Activated CD8-positive, alpha-beta T cell treated with anti-CD3 and anti-CD28 coated beads for 36 hours (primary cell): ENCODE measurements around the gene CAPN10. TPM values are rescaled to one million over a fixed set of nuclear protein-coding genes. Genes with fewer than 3 reads are reported as not detected.
A peak's percentile ranks its signal among the peaks of the same experiment; 100 is the strongest.

ENCODE experiments used
- ATAC-seq: fragments of 200-7000 bp; cut with Tn5 transposase; one replicate; pipeline ENCODE4 v1.10.0; 2021; ENCODE audit warnings: mild to moderate bottlenecking, moderate library complexity
- CTCF ChIA-PET: fragments of 350-600 bp; sonication (Branson Sonifier 250); formaldehyde crosslinking; loops from one replicate; lab custom pipeline; 2021; ENCODE audit warnings: antibody characterized with exemption; lab: Charles Lee
- POLR2A ChIA-PET: fragments of 350-600 bp; sonication (Branson Sonifier 250); formaldehyde crosslinking; loops from one replicate; lab custom pipeline; 2021; ENCODE audit warnings: antibody characterized with exemption; lab: Charles Lee
- DNase-seq: peaks from one replicate; pipeline ENCODE4 v3.0.0-alpha.2; 2020
- H3K27ac Mint-ChIP-seq: one replicate; pipeline ENCODE4 v1.8.0; 2021; ENCODE audit warnings: mild to moderate bottlenecking, mixed read lengths
- H3K27me3 Mint-ChIP-seq: one replicate; pipeline ENCODE4 v1.8.0; 2021; ENCODE audit warnings: mixed read lengths
- H3K36me3 Mint-ChIP-seq: one replicate; pipeline ENCODE4 v1.8.0; 2021; ENCODE audit warnings: low read depth, mixed read lengths
- H3K4me1 Mint-ChIP-seq: one replicate; pipeline ENCODE4 v1.8.0; 2021; ENCODE audit warnings: low read depth, mixed read lengths
- H3K4me3 Mint-ChIP-seq: one replicate; pipeline ENCODE4 v1.8.0; 2021; ENCODE audit warnings: mild to moderate bottlenecking, moderate library complexity, mixed read lengths
- H3K9me3 Mint-ChIP-seq: one replicate; pipeline ENCODE4 v1.8.0; 2021; ENCODE audit warnings: mixed read lengths
- CTCF ChIP-seq: fragments of 200-600 bp; IDR thresholded peaks from one replicate; pipeline ENCODE4 v1.8.0; 2022; ENCODE audit warnings: antibody characterized with exemption, mild to moderate bottlenecking
- intact Hi-C: fragments of 100-400 bp; cut with micrococcal nuclease; formaldehyde crosslinking; loops from one replicate; pipeline ENCODE4 v1.10.0; 2022
- total RNA-seq, 2 experiments: library from RNA; stranded (reverse); gene quantifications; one replicate each; pipeline ENCODE4 v1.2.3, GENCODE V29; 2021

The CAPN10 gene
- total RNA-seq, 2 experiments from 2014 or later, result 26.8 to 29.1 TPM

GRCh38 chr2:240605867-240606743, 19.6 kb downstream of the CAPN10 start:
- DNase-seq (no peak), ATAC-seq (no peak)
- intact Hi-C loops, result no loop called here
- Mint-ChIP-seq H3K27ac (no peak overlapping the region), H3K4me1 (peaks cover 4% of the 10 kb centered on the region), H3K9me3 (no peaks in the 10 kb centered on the region), H3K36me3 (peaks cover under 1% of the 10 kb centered on the region), H3K27me3 (no peaks in the 10 kb centered on the region), H3K4me3 (no peak overlapping the region)
- CTCF ChIA-PET, result interaction anchor here (1.0 to 1.5 kb wide), 2 partner anchors 11 to 41 kb away, joined by 3 to 4 read pairs; no protein-coding TSS in a partner anchor
- no peak for TF ChIP-seq CTCF
- POLR2A ChIA-PET, result interaction anchor here (0.9 to 1.2 kb wide), 3 partner anchors 11 to 20 kb away, joined by 3 read pairs; no protein-coding TSS in a partner anchor

- Mint-ChIP-seq H3K27ac (peak overlapping the region; percentile 36), H3K36me3 (peaks cover 5% of the 10 kb centered on the region)
- CTCF ChIA-PET, result interaction anchor here (0.7 kb wide), 1 partner anchor 10 kb away, joined by 3 read pairs; no protein-coding TSS in a partner anchor
These were observed 25.2 kb downstream of the CAPN10 start for GRCh38 chr2:240611601-240612210.

GRCh38 chr2:240613781-240614180, 27.2 kb downstream of the CAPN10 start:
- no peak for TF ChIP-seq CTCF
- Mint-ChIP-seq H3K4me1 (peaks cover 14% of the 10 kb centered on the region), H3K27me3 (no peaks in the 10 kb centered on the region), H3K4me3 (no peak overlapping the region), H3K27ac (no peak overlapping the region), H3K9me3 (peaks cover 8% of the 10 kb centered on the region), H3K36me3 (peaks cover 15% of the 10 kb centered on the region)
- no peak for DNase-seq
- POLR2A ChIA-PET, result no interaction called here
- CTCF ChIA-PET, result no interaction called here
- ATAC-seq, result no peak
- intact Hi-C loops, result no loop called here

More at GRCh38 chr2:240611601-240612210, 25.2 kb downstream of the CAPN10 start:
- DNase-seq, result peak; percentile 65
- POLR2A ChIA-PET, result interaction anchor here (1.2 kb wide), 1 partner anchor 46 kb away, joined by 4 read pairs; no protein-coding TSS in a partner anchor
- H3K9me3 Mint-ChIP-seq, result peaks cover 1% of the 10 kb centered on the region
- no peak for TF ChIP-seq CTCF
- peak; percentile 54 for ATAC-seq
- H3K4me3 Mint-ChIP-seq, result no peak overlapping the region
- no peaks in the 10 kb centered on the region for H3K27me3 Mint-ChIP-seq
- peaks cover 14% of the 10 kb centered on the region for H3K4me1 Mint-ChIP-seq
- intact Hi-C loops, result no loop called here

GRCh38 chr2:240614391-240614790, 27.9 kb downstream of the CAPN10 start:
- ChIA-PET POLR2A (no interaction called here), CTCF (no interaction called here)
- H3K9me3 Mint-ChIP-seq, result peaks cover 8% of the 10 kb centered on the region
- no peak for DNase-seq
- intact Hi-C loops, result no loop called here
- no peak for ATAC-seq
- H3K4me1 Mint-ChIP-seq, result peaks cover 10% of the 10 kb centered on the region
- peaks cover 18% of the 10 kb centered on the region for H3K36me3 Mint-ChIP-seq
- H3K27ac Mint-ChIP-seq, result no peak overlapping the region
- H3K4me3 Mint-ChIP-seq, result no peak overlapping the region
- no peak for TF ChIP-seq CTCF
- no peaks in the 10 kb centered on the region for H3K27me3 Mint-ChIP-seq

GRCh38 chr2:240615396-240615795, 28.9 kb downstream of the CAPN10 start:
- DNase-seq (no peak), ATAC-seq (no peak)
- Mint-ChIP-seq H3K4me1 (peaks cover 14% of the 10 kb centered on the region), H3K36me3 (peaks cover 18% of the 10 kb centered on the region), H3K27ac (no peak overlapping the region), H3K4me3 (no peak overlapping the region), H3K9me3 (peaks cover 8% of the 10 kb centered on the region), H3K27me3 (no peaks in the 10 kb centered on the region)
- POLR2A ChIA-PET, result no interaction called here
- TF ChIP-seq CTCF, result no peak
- CTCF ChIA-PET, result interaction anchor here (0.6 kb wide), 1 partner anchor 101 kb away, joined by 3 read pairs; no protein-coding TSS in a partner anchor
- intact Hi-C loops, result no loop called here
